GM06990 (cell line): ENCODE data around the gene GABPA.

Source experiments
- DNase-seq: peaks from one replicate; pipeline ENCODE4 v3.0.0-alpha.2; 2011; ENCODE audit not compliant: insufficient read length; ENCODE audit errors: extremely low read depth
- H3K27me3 ChIP-seq: replicated peaks from 2 replicates; pipeline ENCODE4 v1.6.0; 2011; ENCODE audit warnings: low read length; ENCODE audit not compliant: control insufficient read depth, insufficient read depth
- H3K36me3 ChIP-seq: 2 replicates; pipeline ENCODE4 v1.5.1; 2011; ENCODE audit warnings: low read length; ENCODE audit not compliant: control insufficient read depth, insufficient read depth
- H3K4me3 ChIP-seq: replicated peaks from 2 replicates; pipeline ENCODE4 v1.5.1; 2011; ENCODE audit warnings: low read depth, mild to moderate bottlenecking, control low read depth, low read length
- CTCF ChIP-seq: IDR thresholded peaks from 2 replicates; pipeline ENCODE4 v1.5.1; 2011; ENCODE audit warnings: low read length, control low read depth, mild to moderate bottlenecking, inconsistent platforms; ENCODE audit not compliant: insufficient read depth, poor library complexity, severe bottlenecking

The GABPA gene

GRCh38 chr21:25818551-25818950 lies 83.8 kb downstream of the GABPA start:
- no peaks in the 10 kb centered on the region for H3K36me3 ChIP-seq
- DNase-seq = no peak
- no peak for TF ChIP-seq CTCF
- H3K27me3 ChIP-seq = no peaks in the 10 kb centered on the region
- no peak overlapping the region for H3K4me3 ChIP-seq
